ENCODE measurements around the gene DNAH7. TPM values are rescaled to one million over a fixed set of nuclear protein-coding genes. Genes with fewer than 3 reads are reported as not detected.

DNAH7 gene
- total and polyA plus RNA-seq, 2 donors (not counting 1 experiment from before 2014, with no cell fraction given): 0.37 to 0.99 TPM

GRCh38 chr2:195721042-195721441 is 347.6 kb downstream of the DNAH7 start:
- Histone ChIP-seq H4K20me1 (ENCODE audit: control insufficient read depth, extremely low read depth, insufficient read depth, low read length) (no peaks in the 10 kb centered on the region), H3K4me2 (ENCODE audit: extremely low read depth, insufficient read depth, low read length) (no peak overlapping the region), H3K9ac (ENCODE audit: insufficient read depth, low read length) (no peak overlapping the region), H3K79me2 (ENCODE audit: control insufficient read depth, insufficient read depth, low read length) (no peaks in the 10 kb centered on the region), H2AFZ (ENCODE audit: low read length) (no peak overlapping the region), H3K27ac (ENCODE audit: insufficient read depth, low read length) (no peak overlapping the region), H3K4me3 (replicated peaks in 1 of 4; ENCODE audit: control extremely low read depth in 1 of 4, insufficient read depth in 1 of 4, low read depth in 3 of 4, low read length in 4 of 4) (no peak overlapping the region), H3K27me3 (ENCODE audit: control insufficient read depth, insufficient read depth, low read length) (no peaks in the 10 kb centered on the region), H3K36me3 (ENCODE audit: control insufficient read depth, insufficient read depth, low read length) (no peaks in the 10 kb centered on the region), H3K4me1 (ENCODE audit: control insufficient read depth, extremely low read depth, insufficient read depth, low read length) (no peaks in the 10 kb centered on the region), H3K9me3 (ENCODE audit: control insufficient read depth, insufficient read depth, low read depth, low read length) (no peaks in the 10 kb centered on the region)
- no peak for DNase-seq (ENCODE audit: low read depth in 2 of 2)
- TF ChIP-seq EZH2 (IDR thresholded peaks at IDR 0.05; ENCODE audit: low read length, missing control alignments) (no peak), CTCF (conservative IDR thresholded peaks at IDR 0.05 in 1 of 2, IDR thresholded peaks at IDR 0.05 in 1 of 2; ENCODE audit: low read depth in 1 of 2, low read length in 2 of 2) (no peak)

GRCh38 chr2:195716466-195716865 is 352.2 kb downstream of the DNAH7 start:
- H3K36me3 ChIP-seq (ENCODE audit: control insufficient read depth, insufficient read depth, low read length): peaks cover 1% of the 10 kb centered on the region
- H3K27me3 ChIP-seq (ENCODE audit: control insufficient read depth, insufficient read depth, low read length): no peaks in the 10 kb centered on the region
- H3K79me2 ChIP-seq (ENCODE audit: control insufficient read depth, insufficient read depth, low read length): no peaks in the 10 kb centered on the region
- H4K20me1 ChIP-seq (ENCODE audit: control insufficient read depth, extremely low read depth, insufficient read depth, low read length): no peaks in the 10 kb centered on the region
- TF ChIP-seq CTCF (conservative IDR thresholded peaks at IDR 0.05 in 1 of 2, IDR thresholded peaks at IDR 0.05 in 1 of 2; ENCODE audit: low read depth in 1 of 2, low read length in 2 of 2) (no peak), EZH2 (IDR thresholded peaks at IDR 0.05; ENCODE audit: low read length, missing control alignments) (no peak)
- no peak overlapping the region for H3K4me2 ChIP-seq (ENCODE audit: extremely low read depth, insufficient read depth, low read length)
- no peak overlapping the region for H2AFZ ChIP-seq (ENCODE audit: low read length)
- no peaks in the 10 kb centered on the region for H3K4me1 ChIP-seq (ENCODE audit: control insufficient read depth, extremely low read depth, insufficient read depth, low read length)
- DNase-seq (ENCODE audit: low read depth in 2 of 2): no peak
- no peak overlapping the region for H3K4me3 ChIP-seq (replicated peaks in 1 of 4; ENCODE audit: control extremely low read depth in 1 of 4, insufficient read depth in 1 of 4, low read depth in 3 of 4, low read length in 4 of 4)
- H3K9me3 ChIP-seq (ENCODE audit: control insufficient read depth, insufficient read depth, low read depth, low read length): no peaks in the 10 kb centered on the region
- no peak overlapping the region for H3K9ac ChIP-seq (ENCODE audit: insufficient read depth, low read length)
- no peak overlapping the region for H3K27ac ChIP-seq (ENCODE audit: insufficient read depth, low read length)

- TF ChIP-seq CTCF (conservative IDR thresholded peaks at IDR 0.05 in 1 of 2, IDR thresholded peaks at IDR 0.05 in 1 of 2; ENCODE audit: low read depth in 1 of 2, low read length in 2 of 2): no peak
- no peak overlapping the region for H3K27ac ChIP-seq (ENCODE audit: insufficient read depth, low read length)
- H3K9me3 ChIP-seq (ENCODE audit: control insufficient read depth, insufficient read depth, low read depth, low read length): no peaks in the 10 kb centered on the region
- H3K36me3 ChIP-seq (ENCODE audit: control insufficient read depth, insufficient read depth, low read length): peaks cover 1% of the 10 kb centered on the region
- H4K20me1 ChIP-seq (ENCODE audit: control insufficient read depth, extremely low read depth, insufficient read depth, low read length): no peaks in the 10 kb centered on the region
- H3K9ac ChIP-seq (ENCODE audit: insufficient read depth, low read length): no peak overlapping the region
- no peak overlapping the region for H3K4me3 ChIP-seq (replicated peaks in 1 of 4; ENCODE audit: control extremely low read depth in 1 of 4, insufficient read depth in 1 of 4, low read depth in 3 of 4, low read length in 4 of 4)
- DNase-seq (ENCODE audit: low read depth in 2 of 2): no peak
- no peaks in the 10 kb centered on the region for H3K27me3 ChIP-seq (ENCODE audit: control insufficient read depth, insufficient read depth, low read length)
- H3K4me2 ChIP-seq (ENCODE audit: extremely low read depth, insufficient read depth, low read length): no peak overlapping the region
- H2AFZ ChIP-seq (ENCODE audit: low read length): no peak overlapping the region
- peaks cover 9% of the 10 kb centered on the region for H3K4me1 ChIP-seq (ENCODE audit: control insufficient read depth, extremely low read depth, insufficient read depth, low read length)
- peaks cover 1% of the 10 kb centered on the region for H3K79me2 ChIP-seq (ENCODE audit: control insufficient read depth, insufficient read depth, low read length)
Measured at GRCh38 chr2:195711478-195711877, 357.2 kb downstream of the DNAH7 start.

All from fibroblast of lung (primary cell).